Amniotic epithelial cell (primary cell): ENCODE results near the gene MAP3K5.

ENCODE experiments used
- DNase-seq: peaks from one replicate; pipeline ENCODE4 v3.0.0-alpha.2; 2010; ENCODE audit warnings: low read depth

Gene MAP3K5

GRCh38 chr6:136647363-136647852, 144.9 kb downstream of the MAP3K5 start:
- DNase-seq = peak; percentile 94

GRCh38 chr6:136646377-136646776, 145.9 kb downstream of the MAP3K5 start:
- DNase-seq = peak; percentile 24

GRCh38 chr6:136644597-136644952, 147.7 kb downstream of the MAP3K5 start:
- DNase-seq = no peak

- peak; percentile 88 for DNase-seq
These were observed 148.3 kb downstream of the MAP3K5 start for GRCh38 chr6:136643850-136644596.

- DNase-seq = no peak
These were observed 150.3 kb downstream of the MAP3K5 start for GRCh38 chr6:136641873-136642465.

GRCh38 chr6:136641166-136641565, 151.1 kb downstream of the MAP3K5 start:
- peak; percentile 38 for DNase-seq

- peak; percentile 96 for DNase-seq
These were observed 152.0 kb downstream of the MAP3K5 start for GRCh38 chr6:136640132-136640915.

- DNase-seq = peak; percentile 41
These were observed 152.6 kb downstream of the MAP3K5 start for GRCh38 chr6:136639702-136640101.

GRCh38 chr6:136635615-136636014, 156.7 kb downstream of the MAP3K5 start:
- no peak for DNase-seq

- DNase-seq = no peak
These were observed 158.9 kb downstream of the MAP3K5 start for GRCh38 chr6:136633355-136633754.

GRCh38 chr6:136628996-136629395, 163.3 kb downstream of the MAP3K5 start:
- DNase-seq = peak; percentile 81

GRCh38 chr6:136627191-136627590, 165.1 kb downstream of the MAP3K5 start:
- DNase-seq = no peak

- DNase-seq = no peak
These were observed 167.0 kb downstream of the MAP3K5 start for GRCh38 chr6:136625293-136625692.

GRCh38 chr6:136624347-136624746, 167.9 kb downstream of the MAP3K5 start:
- no peak for DNase-seq

GRCh38 chr6:136618086-136618485, 174.2 kb downstream of the MAP3K5 start:
- DNase-seq = no peak

GRCh38 chr6:136616527-136616926, 175.8 kb downstream of the MAP3K5 start:
- DNase-seq = no peak

- no peak for DNase-seq
These were observed 177.3 kb downstream of the MAP3K5 start for GRCh38 chr6:136614994-136615393.

GRCh38 chr6:136614350-136614749, 177.9 kb downstream of the MAP3K5 start:
- no peak for DNase-seq

- DNase-seq = no peak
These were observed 178.8 kb downstream of the MAP3K5 start for GRCh38 chr6:136613477-136613876.

- no peak for DNase-seq
These were observed 179.4 kb downstream of the MAP3K5 start for GRCh38 chr6:136612666-136613389.

GRCh38 chr6:136611746-136612145, 180.5 kb downstream of the MAP3K5 start:
- no peak for DNase-seq

GRCh38 chr6:136611133-136611532, 181.1 kb downstream of the MAP3K5 start:
- DNase-seq = peak; percentile 19
